Measurements from ENCODE around the gene CSNK1G1. TPM values are rescaled to one million over a fixed set of nuclear protein-coding genes. Genes with fewer than 3 reads are reported as not detected.
"Not testable (repeated sequence)": the region's sequence is repeated elsewhere in the genome, so short reads cannot be mapped to it uniquely, and the experiment has no call there.

CSNK1G1 gene
- total and polyA plus RNA-seq, 2 of the 8 experiments (the other 6 are each of a cell fraction or from before 2014, with no cell fraction given), result 6.0 to 12.9 TPM

GRCh38 chr15:64380130-64380870 is 24.3 kb upstream of the CSNK1G1 start:
- H3K4me1 ChIP-seq (replicated peaks in 1 of 4; ENCODE audit: control insufficient read depth in 3 of 4, insufficient read depth in 4 of 4, low read length in 3 of 4); DNase-seq (ENCODE audit: low read depth in 1 of 2, low spot score in 2 of 2); H3K9me3 ChIP-seq (ENCODE audit: insufficient read depth in 2 of 2, low read depth in 1 of 2, low read length in 1 of 2); H2BK20ac ChIP-seq (ENCODE audit: low read length); H3K79me1 ChIP-seq (ENCODE audit: low read depth, low read length); H3K23ac ChIP-seq (ENCODE audit: insufficient read length); H3K23me2 ChIP-seq (ENCODE audit: low read depth, low read length); H4K91ac ChIP-seq (replicated peaks; ENCODE audit: insufficient read length, low read length); H3K4ac ChIP-seq (replicated peaks; ENCODE audit: insufficient read length, low read depth, low read length); H4K8ac ChIP-seq (ENCODE audit: extremely low read depth, insufficient read depth, low read length); H3K18ac ChIP-seq (ENCODE audit: extremely low read depth, low read length); H4K5ac ChIP-seq (ENCODE audit: insufficient read length, low read depth, low read length); H4K20me1 ChIP-seq (replicated peaks in 1 of 2; ENCODE audit: control insufficient read depth in 1 of 2, insufficient read depth in 2 of 2, low read length in 2 of 2); H3K27me3 ChIP-seq (replicated peaks in 1 of 4; ENCODE audit: control insufficient read depth in 3 of 4, extremely low read depth in 1 of 4, insufficient read depth in 3 of 4, low read length in 3 of 4); H2BK120ac ChIP-seq (replicated peaks; ENCODE audit: low read depth, low read length); H3K27ac ChIP-seq (ENCODE audit: low read depth, low read length); H3K14ac ChIP-seq (ENCODE audit: insufficient read length); H2AK5ac ChIP-seq (ENCODE audit: low read depth, low read length); H2BK12ac ChIP-seq (ENCODE audit: low read depth, low read length); H3K56ac ChIP-seq (replicated peaks; ENCODE audit: insufficient read length, low read depth, low read length); FAIRE-seq; H2BK15ac ChIP-seq (ENCODE audit: low read length); H2BK5ac ChIP-seq (ENCODE audit: low read depth, low read length): not testable (repeated sequence)
- CTCF ChIA-PET (ENCODE audit: partially characterized antibody), result interaction anchor here (0.6 to 1.7 kb wide), 3 partner anchors 46 to 301 kb away, joined by 3 to 4 read pairs (median 3); no protein-coding TSS in a partner anchor
- Histone ChIP-seq H2AFZ (ENCODE audit: low read length) (0 out of 2 replicates have a peak overlapping the region, but pooled peaks have one; percentile 88), H3K79me2 (ENCODE audit: control insufficient read depth in 1 of 2, insufficient read depth in 2 of 2, low read length in 2 of 2) (peaks cover 0 to 23% of the 10 kb centered on the region in 2 experiments; a peak in 2 of 4 replicates), H3K9ac (replicated peaks in 1 of 4; ENCODE audit: extremely low read depth in 1 of 4, low read depth in 3 of 4, low read length in 3 of 4) (peak overlapping the region in 3 of 4 experiments; percentile 71 to 91 (median 86); a peak in 6 of 7 replicates), H3K4me2 (ENCODE audit: insufficient read depth in 1 of 2, low read depth in 2 of 2, low read length in 2 of 2) (peak overlapping the region; percentile 78 to 89), H3K4me3 (ENCODE audit: extremely low read depth in 1 of 4, insufficient read depth in 2 of 4, low read depth in 3 of 4, low read length in 4 of 4) (peak overlapping the region; percentile 82 to 90 (median 83)), H3K36me3 (ENCODE audit: control insufficient read depth in 2 of 4, insufficient read depth in 4 of 4, low read length in 3 of 4) (peaks cover 0 to 18% (median 7%) of the 10 kb centered on the region in 4 experiments; a peak in 4 of 8 replicates)
- POLR2A ChIA-PET (ENCODE audit: partially characterized antibody), result interaction anchor here (0.6 to 2.4 kb wide), 10 partner anchors 9 to 439 kb away, joined by 3 to 8 read pairs (median 4); partner anchors contain the start of gene PPIB
- 73% methylated on average over 11 of the region's 11 CpGs; no CpG with 5 or more reads in 1 of the 2 experiments for WGBS, 2 experiments (ENCODE audit: extremely low coverage in 1 of 2, insufficient coverage in 1 of 2, insufficient read length in 1 of 2, insufficient replicate concordance in 2 of 2, low coverage in 1 of 2, low lambda C conversion rate in 2 of 2, missing lambda C conversion rate in 1 of 2)
